HG03097 (cell line): Measurements from ENCODE around the gene PROSER3.

Experiments
- ATAC-seq: cut with Tn5 transposase; IDR thresholded peaks from one replicate; pipeline ENCODE4 v1.9.1; 2021; ENCODE audit not compliant: unreplicated experiment, low FRiP score

The PROSER3 gene

GRCh38 chr19:35738021-35738886 is 19.7 kb upstream of the PROSER3 start:
- no peak for ATAC-seq

GRCh38 chr19:35738887-35739229 is 19.1 kb upstream of the PROSER3 start:
- no peak for ATAC-seq

GRCh38 chr19:35739275-35740107 is 18.5 kb upstream of the PROSER3 start:
- ATAC-seq = no peak

GRCh38 chr19:35740108-35740422 is 17.9 kb upstream of the PROSER3 start:
- no peak for ATAC-seq

- ATAC-seq = peak; percentile 53
Observed at GRCh38 chr19:35740423-35741202, 17.4 kb upstream of the PROSER3 start.

GRCh38 chr19:35741203-35741515 is 16.8 kb upstream of the PROSER3 start:
- ATAC-seq = no peak

- ATAC-seq = no peak
Observed at GRCh38 chr19:35742121-35742724, 15.8 kb upstream of the PROSER3 start, which contains the start of gene IGFLR1. IGFLR1 (minus strand) TSS chr19:35742452; CDS start chr19:35741180, 1,272 bp downstream.

GRCh38 chr19:35743640-35744429 is 14.1 kb upstream of the PROSER3 start:
- no peak for ATAC-seq

- ATAC-seq = peak; percentile 24
Observed at GRCh38 chr19:35744430-35745327, 13.3 kb upstream of the PROSER3 start.

GRCh38 chr19:35745328-35746086 is 12.5 kb upstream of the PROSER3 start, which contains the start of the genes PSENEN and U2AF1L4:
PSENEN (plus strand) TSS chr19:35745651; CDS start chr19:35745931, 280 bp downstream.
U2AF1L4 (minus strand) TSS chr19:35745418; CDS start chr19:35745391, 27 bp downstream.
- ATAC-seq = peak; percentile 37

GRCh38 chr19:35746087-35746462 is 11.9 kb upstream of the PROSER3 start:
- no peak for ATAC-seq

- no peak for ATAC-seq
Observed at GRCh38 chr19:35746531-35746930, 11.4 kb upstream of the PROSER3 start.

GRCh38 chr19:35748106-35749020 is 9.6 kb upstream of the PROSER3 start, which contains the start of gene LIN37:
LIN37 (plus strand) TSS chr19:35748576; CDS start chr19:35748725, 149 bp downstream.
- peak; percentile 60 for ATAC-seq

- ATAC-seq = no peak
Observed at GRCh38 chr19:35750167-35750566, 7.8 kb upstream of the PROSER3 start.

- no peak for ATAC-seq
Observed at GRCh38 chr19:35751839-35752745, 5.9 kb upstream of the PROSER3 start.
